ENCODE data around the gene EDN2. TPM values are rescaled to one million over a fixed set of nuclear protein-coding genes. Genes with fewer than 3 reads are reported as not detected.

EDN2 gene
- total and polyA plus RNA-seq, 2 donors (not counting 1 experiment from before 2014, with no cell fraction given), result not detected

- CTCF ChIA-PET, result no interaction called here
- TF ChIP-seq CTCF (IDR thresholded peaks at IDR 0.05) (no peak), EZH2 (IDR thresholded peaks at IDR 0.05; ENCODE audit: borderline replicate concordance, insufficient read depth, low read depth, low read length, poor library complexity, severe bottlenecking) (no peak)
- Mint-ChIP-seq H3K9me3 (ENCODE audit: insufficient read depth) (no peaks in the 10 kb centered on the region), H3K4me3 (no peak overlapping the region), H3K4me1 (peaks cover 2% of the 10 kb centered on the region), H3K27me3 (no peaks in the 10 kb centered on the region), H3K27ac (no peak overlapping the region)
- Histone ChIP-seq H3K4me2 (replicated peaks; ENCODE audit: low read depth, low read length, poor library complexity, severe bottlenecking) (no peak overlapping the region), H3K27ac (ENCODE audit: low read length in 2 of 2) (no peak overlapping the region), H3K9me3 (ENCODE audit: control extremely low read depth in 1 of 3, control insufficient read depth in 2 of 3, insufficient read depth in 1 of 3, low read length in 2 of 3) (no peaks in the 10 kb centered on the region), H3K27me3 (replicated peaks in 1 of 4; ENCODE audit: control extremely low read depth in 1 of 4, control insufficient read depth in 3 of 4, insufficient read depth in 4 of 4, low read length in 3 of 4) (no peaks in the 10 kb centered on the region), H3K4me1 (ENCODE audit: control insufficient read depth in 2 of 2, insufficient read depth in 2 of 2, low read length in 2 of 2) (no peaks in the 10 kb centered on the region), H3K4me3 (ENCODE audit: control extremely low read depth in 1 of 5, extremely low read depth in 1 of 5, insufficient read depth in 1 of 5, low read depth in 2 of 5, low read length in 4 of 5) (no peak overlapping the region), H3K79me2 (ENCODE audit: control insufficient read depth, insufficient read depth, low read length) (no peaks in the 10 kb centered on the region), H2AFZ (ENCODE audit: insufficient read depth, low read depth, low read length, poor library complexity, severe bottlenecking) (no peak overlapping the region), H3K9ac (ENCODE audit: low read length) (no peak overlapping the region), H3K36me3 (replicated peaks in 1 of 2; ENCODE audit: control extremely low read depth in 1 of 2, control insufficient read depth in 1 of 2, extremely low read depth in 1 of 2, insufficient read depth in 2 of 2, low read length in 1 of 2) (peaks cover 0 to 8% of the 10 kb centered on the region in 2 experiments), H4K20me1 (ENCODE audit: control insufficient read depth, insufficient read depth, low read length, poor library complexity, severe bottlenecking) (no peaks in the 10 kb centered on the region)
- WGBS (ENCODE audit: insufficient coverage), result 76% methylated on average over 7 of the region's 7 CpGs
- DNase-seq (no peak), ATAC-seq (ENCODE audit: low read depth) (no peak)
- intact Hi-C loops (cut with micrococcal nuclease), result no loop called here
- POLR2A ChIA-PET, result no interaction called here
Measured at GRCh38 chr1:41528726-41529605, 44.5 kb upstream of the EDN2 start.

- TF ChIP-seq EZH2 (IDR thresholded peaks at IDR 0.05; ENCODE audit: borderline replicate concordance, insufficient read depth, low read depth, low read length, poor library complexity, severe bottlenecking) (no peak), CTCF (IDR thresholded peaks at IDR 0.05) (no peak)
- CTCF ChIA-PET, result no interaction called here
- ATAC-seq (ENCODE audit: low read depth) (no peak), DNase-seq (no peak)
- POLR2A ChIA-PET, result no interaction called here
- H2AFZ ChIP-seq (ENCODE audit: insufficient read depth, low read depth, low read length, poor library complexity, severe bottlenecking), result no peak overlapping the region
- no peaks in the 10 kb centered on the region for H3K79me2 ChIP-seq (ENCODE audit: control insufficient read depth, insufficient read depth, low read length)
- Mint-ChIP-seq H3K27ac (no peak overlapping the region), H3K4me3 (no peak overlapping the region), H3K27me3 (no peaks in the 10 kb centered on the region), H3K9me3 (ENCODE audit: insufficient read depth) (no peaks in the 10 kb centered on the region), H3K4me1 (peaks cover 2% of the 10 kb centered on the region)
- 100% methylated on average over 3 of the region's 3 CpGs for WGBS (ENCODE audit: insufficient coverage)
- H3K27me3 ChIP-seq (replicated peaks in 1 of 4; ENCODE audit: control extremely low read depth in 1 of 4, control insufficient read depth in 3 of 4, insufficient read depth in 4 of 4, low read length in 3 of 4), result no peaks in the 10 kb centered on the region
- no peak overlapping the region for H3K27ac ChIP-seq (ENCODE audit: low read length in 2 of 2)
- no peaks in the 10 kb centered on the region for H4K20me1 ChIP-seq (ENCODE audit: control insufficient read depth, insufficient read depth, low read length, poor library complexity, severe bottlenecking)
- no peaks in the 10 kb centered on the region for H3K4me1 ChIP-seq (ENCODE audit: control insufficient read depth in 2 of 2, insufficient read depth in 2 of 2, low read length in 2 of 2)
- H3K9me3 ChIP-seq (ENCODE audit: control extremely low read depth in 1 of 3, control insufficient read depth in 2 of 3, insufficient read depth in 1 of 3, low read length in 2 of 3), result no peaks in the 10 kb centered on the region
- H3K9ac ChIP-seq (ENCODE audit: low read length), result no peak overlapping the region
- intact Hi-C loops (cut with micrococcal nuclease), result no loop called here
- no peak overlapping the region for H3K4me2 ChIP-seq (replicated peaks; ENCODE audit: low read depth, low read length, poor library complexity, severe bottlenecking)
- no peak overlapping the region for H3K4me3 ChIP-seq (ENCODE audit: control extremely low read depth in 1 of 5, extremely low read depth in 1 of 5, insufficient read depth in 1 of 5, low read depth in 2 of 5, low read length in 4 of 5)
- peaks cover 0 to 8% of the 10 kb centered on the region in 2 experiments for H3K36me3 ChIP-seq (replicated peaks in 1 of 2; ENCODE audit: control extremely low read depth in 1 of 2, control insufficient read depth in 1 of 2, extremely low read depth in 1 of 2, insufficient read depth in 2 of 2, low read length in 1 of 2)
Measured at GRCh38 chr1:41528106-41528505, 43.6 kb upstream of the EDN2 start.

Measured in B cell (primary cell).